Activated T-helper 1 cell treated with anti-CD3 and anti-CD28 coated beads, Interleukin-12 subunit alpha, Interleukin-12 subunit beta, Interleukin-2, Interleukin-4 antibody, amounts not matched to agents 30 ng/mL and 10 ng/mL and 1 ng/mL, durations not matched to agents 14 hours and 24 hours and 36 hours (primary cell): Measurements from ENCODE around the gene FANCI. TPM values are rescaled to one million over a fixed set of nuclear protein-coding genes. Genes with fewer than 3 reads are reported as not detected.
"Not testable (repeated sequence)": the region's sequence is repeated elsewhere in the genome, so short reads cannot be mapped to it uniquely, and the experiment has no call there.

Source experiments
- DNase-seq: peaks from one replicate; pipeline ENCODE4 v3.0.0; 2021; ENCODE audit warnings: low spot score
- H3K27ac Mint-ChIP-seq: one replicate; pipeline ENCODE4 v1.8.0; 2021; ENCODE audit warnings: mild to moderate bottlenecking, mixed read lengths
- H3K27me3 Mint-ChIP-seq: one replicate; pipeline ENCODE4 v1.8.0; 2022; ENCODE audit warnings: mild to moderate bottlenecking, moderate library complexity, mixed read lengths; ENCODE audit not compliant: insufficient read depth
- H3K36me3 Mint-ChIP-seq: one replicate; pipeline ENCODE4 v1.8.0; 2021; ENCODE audit warnings: low read depth, mixed read lengths
- H3K4me1 Mint-ChIP-seq: one replicate; pipeline ENCODE4 v1.8.0; 2021; ENCODE audit warnings: low read depth, mixed read lengths
- H3K4me3 Mint-ChIP-seq: one replicate; pipeline ENCODE4 v1.8.0; 2021; ENCODE audit warnings: mild to moderate bottlenecking, moderate library complexity, mixed read lengths
- H3K9me3 Mint-ChIP-seq: one replicate; pipeline ENCODE4 v1.8.0; 2021; ENCODE audit warnings: mixed read lengths
- intact Hi-C: fragments of 100-400 bp; cut with micrococcal nuclease; formaldehyde crosslinking; loops from one replicate; pipeline ENCODE4 v1.15.1; 2024
- total RNA-seq: library from RNA; stranded (reverse); gene quantifications from 2 replicates; pipeline ENCODE4 v1.2.3, GENCODE V29; 2022

Gene FANCI
- total RNA-seq, 1 donor from 2014 or later: 167 TPM

DNA sequence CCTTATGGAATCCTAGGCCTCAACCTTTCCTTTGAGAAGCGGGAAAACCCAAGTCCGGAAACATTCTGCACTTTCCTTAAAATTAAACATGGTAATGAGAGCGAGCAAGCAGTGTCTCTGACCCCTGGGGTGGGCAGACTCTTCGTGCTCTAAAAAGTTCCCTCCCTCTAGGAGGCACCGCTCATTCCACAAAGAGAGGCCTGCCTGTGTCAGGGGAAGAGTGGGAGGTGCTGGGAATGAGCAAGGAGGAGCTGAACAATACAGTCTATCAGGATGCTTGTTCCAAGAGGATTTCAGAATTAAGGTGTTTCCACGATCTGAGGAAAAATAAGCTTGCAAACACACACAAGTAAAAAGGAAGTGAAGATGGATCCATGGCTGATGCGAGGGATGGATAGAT, 16.4 kb upstream of the FANCI start:
- Mint-ChIP-seq H3K9me3 (no peaks in the 10 kb centered on the region), H3K36me3 (no peaks in the 10 kb centered on the region), H3K4me1 (no peaks in the 10 kb centered on the region), H3K27ac (no peak overlapping the region), H3K4me3 (no peak overlapping the region), H3K27me3 (peaks cover 18% of the 10 kb centered on the region)
- intact Hi-C loops: no loop called here
- DNase-seq: no peak

DNA sequence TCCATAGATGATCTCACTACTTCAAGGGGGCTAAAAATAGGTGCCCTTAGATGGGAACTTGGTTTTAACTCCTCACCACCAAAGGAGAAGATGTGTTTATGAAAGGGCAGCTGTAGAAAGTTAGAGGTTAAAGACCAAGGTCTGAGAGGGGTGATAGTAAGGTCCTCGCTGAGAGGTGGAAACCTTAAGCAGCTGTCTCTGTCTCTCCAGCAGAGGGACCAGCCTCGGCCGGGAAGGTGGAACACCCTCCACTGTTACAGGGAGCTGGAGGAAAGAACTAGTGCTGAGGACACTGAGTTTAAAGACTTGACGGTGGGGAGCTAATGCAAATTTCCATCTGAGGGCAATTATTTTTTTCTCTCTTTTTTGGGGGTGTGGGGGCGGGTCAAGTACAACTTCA, 13.5 kb upstream of the FANCI start:
- intact Hi-C loops: no loop called here
- H3K9me3 Mint-ChIP-seq: no peaks in the 10 kb centered on the region
- no peaks in the 10 kb centered on the region for H3K36me3 Mint-ChIP-seq
- no peak for DNase-seq
- H3K27ac Mint-ChIP-seq: no peak overlapping the region
- H3K4me1 Mint-ChIP-seq: no peaks in the 10 kb centered on the region
- peaks cover 22% of the 10 kb centered on the region for H3K27me3 Mint-ChIP-seq
- no peak overlapping the region for H3K4me3 Mint-ChIP-seq

DNA sequence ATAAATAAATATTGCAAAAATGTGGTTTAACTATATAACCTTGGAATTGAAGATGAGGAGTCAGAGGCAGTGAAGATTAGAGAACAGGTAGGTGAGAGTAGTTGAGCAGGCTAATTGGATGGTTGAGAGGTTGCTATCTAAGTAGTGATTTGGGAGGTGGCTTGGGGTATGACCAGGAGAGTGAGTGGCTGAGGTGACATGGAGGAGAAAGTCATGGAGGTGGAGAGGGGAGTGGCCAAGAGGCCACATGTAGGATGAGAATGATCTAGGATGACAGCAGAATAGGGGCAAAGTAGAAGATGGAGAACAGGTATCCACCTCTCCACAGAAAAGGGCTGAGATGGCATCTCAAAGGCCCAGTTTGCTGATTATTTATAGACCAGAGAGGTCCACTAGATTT, 11.9 kb upstream of the FANCI start:
- H3K4me1 Mint-ChIP-seq: no peaks in the 10 kb centered on the region
- no peak for DNase-seq
- peaks cover 32% of the 10 kb centered on the region for H3K27me3 Mint-ChIP-seq
- intact Hi-C loops: no loop called here
- H3K36me3 Mint-ChIP-seq: no peaks in the 10 kb centered on the region
- H3K27ac Mint-ChIP-seq: peak overlapping the region; percentile 1
- no peak overlapping the region for H3K4me3 Mint-ChIP-seq
- H3K9me3 Mint-ChIP-seq: no peaks in the 10 kb centered on the region

DNA sequence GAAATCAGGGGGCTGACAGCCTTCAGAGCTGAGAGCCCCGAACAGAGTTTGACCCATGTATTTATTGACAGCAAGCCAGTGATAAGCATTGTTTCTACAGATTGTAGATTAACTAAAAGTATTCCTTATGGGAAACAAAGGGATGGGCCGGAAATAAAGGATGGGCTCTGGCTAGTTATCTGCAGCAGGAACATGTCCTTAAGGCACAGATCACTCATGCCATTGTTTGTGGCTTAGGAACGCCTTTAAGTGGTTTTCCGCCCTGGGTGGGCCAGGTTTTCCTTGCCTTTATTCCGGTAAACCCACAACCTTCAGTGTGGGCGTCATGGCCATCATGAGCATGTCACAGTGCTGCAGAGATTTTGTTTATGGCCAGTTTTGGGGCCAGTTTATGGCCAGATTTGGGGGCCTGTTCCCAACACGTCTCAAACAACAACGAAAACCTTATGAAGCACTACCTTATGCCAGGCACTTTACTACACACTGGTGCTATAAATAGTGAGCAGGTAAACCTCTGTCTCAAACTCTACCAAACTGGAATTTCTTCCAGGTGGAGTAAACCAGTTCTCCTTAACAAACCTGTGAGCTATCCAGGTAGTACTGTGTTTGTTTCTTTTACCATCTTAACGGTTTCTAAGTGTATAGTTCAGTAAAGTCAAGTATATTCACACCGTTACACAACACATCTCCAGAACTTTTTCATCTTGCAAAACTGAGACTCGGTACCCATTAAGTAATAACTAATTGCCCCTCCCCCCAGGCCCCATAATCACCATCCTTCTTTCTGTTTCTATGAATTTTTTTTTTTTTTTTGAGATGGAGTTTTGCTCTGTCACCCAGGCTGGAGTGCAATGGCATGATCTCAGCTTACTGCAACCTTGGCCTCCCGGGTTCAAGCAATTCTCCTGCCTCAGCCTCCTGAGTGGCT, 3.6 kb upstream of the FANCI start:
- not testable (repeated sequence) for H3K36me3 Mint-ChIP-seq, H3K4me3 Mint-ChIP-seq
- intact Hi-C loops: loop anchor here (10.0 kb wide), 2 partner anchors 345 to 1475 kb away; partner anchors contain the start of genes BLM and HAPLN3

DNA sequence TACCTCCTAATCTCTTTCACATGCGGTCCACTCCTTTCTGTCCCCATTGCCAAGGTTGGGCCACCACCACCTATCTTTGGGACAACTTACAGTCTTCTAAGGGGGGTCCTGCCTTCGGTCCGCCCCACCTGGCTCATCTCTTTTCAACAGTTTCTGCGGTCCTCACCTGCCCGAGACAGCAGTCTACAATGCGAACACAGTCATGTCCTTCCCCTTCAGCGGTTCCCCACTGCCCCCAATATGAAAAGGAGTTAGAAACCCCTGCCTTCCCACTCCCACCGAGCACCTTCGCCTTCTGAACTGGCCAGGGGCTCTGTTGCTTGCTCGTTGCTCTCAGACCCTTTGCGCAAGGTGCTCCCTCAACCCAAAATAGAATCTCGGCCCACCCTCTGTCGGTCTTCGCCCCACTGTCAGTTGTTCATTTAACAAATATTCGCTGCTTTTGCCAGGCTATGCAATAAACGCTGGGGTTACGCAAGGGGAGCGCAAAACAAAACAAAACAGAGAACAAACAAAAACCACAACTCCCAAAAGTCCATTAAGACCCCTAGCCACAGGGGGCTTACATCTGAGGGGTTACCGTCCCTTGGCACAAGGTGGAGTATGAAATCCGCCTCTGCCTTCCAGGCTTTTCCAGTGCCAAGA, 611 bp upstream of the FANCI start:
- Mint-ChIP-seq H3K36me3 (peaks cover 26% of the 10 kb centered on the region), H3K27ac (peak overlapping the region; percentile 90), H3K4me1 (peaks cover 47% of the 10 kb centered on the region)

More for the DNA sequence above, 3.6 kb upstream of the FANCI start:
- peaks cover 20% of the 10 kb centered on the region for H3K4me1 Mint-ChIP-seq
- H3K27me3 Mint-ChIP-seq: peaks cover 22% of the 10 kb centered on the region
- not testable (repeated sequence) for H3K27ac Mint-ChIP-seq, H3K9me3 Mint-ChIP-seq, DNase-seq

DNA sequence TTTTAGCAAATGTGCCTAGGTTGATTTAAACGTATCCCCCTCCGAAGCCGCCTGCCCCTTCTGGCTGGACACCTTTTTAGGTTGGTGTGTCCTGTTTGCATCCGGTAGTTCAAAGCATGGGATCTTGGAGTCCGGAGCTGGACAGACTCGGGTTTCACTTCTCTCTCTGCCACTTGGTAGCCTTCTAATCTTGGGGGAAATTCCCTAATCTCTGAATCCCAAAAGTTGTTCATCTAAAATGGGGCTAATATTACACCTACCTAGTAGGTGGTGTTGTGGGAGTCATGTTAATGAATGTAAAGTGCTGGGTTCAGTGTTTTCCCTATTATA, 760 bp downstream of the FANCI start:
- H3K36me3 Mint-ChIP-seq: peaks cover 35% of the 10 kb centered on the region
- peaks cover 5% of the 10 kb centered on the region for H3K27me3 Mint-ChIP-seq
- H3K27ac Mint-ChIP-seq: peak overlapping the region; percentile 90
- peaks cover 2% of the 10 kb centered on the region for H3K9me3 Mint-ChIP-seq
- peak overlapping the region; percentile 96 for H3K4me3 Mint-ChIP-seq
- intact Hi-C loops: loop anchor here (1.0 to 10.0 kb wide), 6 partner anchors 56 to 1470 kb away; partner anchors contain the start of genes ABHD2, BLM, HAPLN3 and TICRR
- H3K4me1 Mint-ChIP-seq: peaks cover 56% of the 10 kb centered on the region
- no peak for DNase-seq

More for the DNA sequence above, 611 bp upstream of the FANCI start:
- intact Hi-C loops: loop anchor here (1.0 to 10.0 kb wide), 5 partner anchors 36 to 1472 kb away; partner anchors contain the start of genes BLM, HAPLN3, MFGE8 and POLG
- no peak for DNase-seq
- Mint-ChIP-seq H3K9me3 (no peaks in the 10 kb centered on the region), H3K27me3 (peaks cover 11% of the 10 kb centered on the region), H3K4me3 (peak overlapping the region; percentile 96)

DNA sequence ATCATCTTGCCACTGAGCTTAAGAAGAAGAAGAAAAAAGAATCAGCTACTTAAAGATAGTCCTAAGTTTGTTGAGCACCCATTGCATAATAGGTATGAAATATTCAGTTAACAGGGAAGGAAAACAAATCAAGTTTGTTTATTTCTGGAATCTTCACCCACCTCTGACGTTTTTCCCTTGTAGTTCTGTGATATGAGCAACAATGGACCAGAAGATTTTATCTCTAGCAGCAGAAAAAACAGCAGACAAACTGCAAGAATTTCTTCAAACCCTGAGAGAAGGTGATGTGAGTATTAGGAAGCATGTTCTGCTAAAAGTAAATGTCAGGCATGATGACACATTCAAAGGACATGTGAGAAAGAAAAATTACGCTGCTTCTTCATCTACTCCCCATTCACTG, 3.7 kb downstream of the FANCI start:
- DNase-seq: no peak
- Mint-ChIP-seq H3K4me1 (peaks cover 58% of the 10 kb centered on the region), H3K27ac (no peak overlapping the region), H3K4me3 (no peak overlapping the region), H3K27me3 (peaks cover 2% of the 10 kb centered on the region), H3K36me3 (peaks cover 53% of the 10 kb centered on the region), H3K9me3 (peaks cover 3% of the 10 kb centered on the region)
- intact Hi-C loops: loop anchor here (10.0 kb wide), 2 partner anchors 353 to 1467 kb away; partner anchors contain the start of genes BLM and HAPLN3

DNA sequence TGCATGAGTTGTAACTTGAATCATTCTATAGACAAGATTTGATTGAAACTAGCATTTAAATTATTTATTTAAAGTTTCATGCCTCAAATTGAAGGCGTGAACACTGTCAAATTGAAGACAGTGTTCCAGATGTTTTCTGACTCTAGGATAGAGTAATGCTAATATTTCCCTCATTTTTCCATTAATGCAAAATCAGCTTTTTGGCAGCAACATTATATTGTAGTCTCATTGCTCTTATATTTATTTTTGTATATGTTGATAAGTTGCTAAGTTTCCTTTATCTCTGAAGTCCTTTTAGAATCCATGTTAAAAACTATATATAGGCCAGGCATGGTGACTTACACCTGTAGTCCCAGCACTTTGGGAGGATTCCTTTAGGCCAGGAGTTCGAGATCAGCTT, 4.8 kb downstream of the FANCI start:
- intact Hi-C loops: loop anchor here (10.0 kb wide), 2 partner anchors 354 to 1466 kb away; partner anchors contain the start of genes BLM and HAPLN3
- H3K36me3 Mint-ChIP-seq: peaks cover 54% of the 10 kb centered on the region

DNA sequence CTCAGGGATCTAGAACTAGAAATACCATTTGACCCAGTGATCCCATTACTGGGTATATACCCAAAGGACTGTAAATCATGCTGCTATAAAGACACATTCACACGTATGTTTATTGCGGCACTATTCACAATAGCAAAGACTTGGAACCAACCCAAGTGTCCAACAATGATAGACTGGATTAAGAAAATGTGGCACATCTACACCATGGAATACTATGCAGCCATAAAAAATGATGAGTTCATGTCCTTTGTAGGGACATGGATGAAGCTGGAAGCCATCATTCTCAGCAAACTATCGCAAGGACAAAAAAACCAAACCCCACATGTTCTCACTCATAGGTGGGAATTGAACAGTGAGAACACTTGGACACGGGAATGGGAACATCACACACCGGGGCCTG, 6.4 kb downstream of the FANCI start:
- H3K9me3 Mint-ChIP-seq, intact Hi-C loops, DNase-seq, H3K4me3 Mint-ChIP-seq, H3K27me3 Mint-ChIP-seq, H3K27ac Mint-ChIP-seq: not testable (repeated sequence)
- H3K36me3 Mint-ChIP-seq: peaks cover 55% of the 10 kb centered on the region
- peaks cover 43% of the 10 kb centered on the region for H3K4me1 Mint-ChIP-seq

More for the DNA sequence above, 4.8 kb downstream of the FANCI start:
- peaks cover 48% of the 10 kb centered on the region for H3K4me1 Mint-ChIP-seq
- H3K9me3 Mint-ChIP-seq: peaks cover 3% of the 10 kb centered on the region
- DNase-seq: no peak
- no peak overlapping the region for H3K27ac Mint-ChIP-seq
- no peaks in the 10 kb centered on the region for H3K27me3 Mint-ChIP-seq
- no peak overlapping the region for H3K4me3 Mint-ChIP-seq

DNA sequence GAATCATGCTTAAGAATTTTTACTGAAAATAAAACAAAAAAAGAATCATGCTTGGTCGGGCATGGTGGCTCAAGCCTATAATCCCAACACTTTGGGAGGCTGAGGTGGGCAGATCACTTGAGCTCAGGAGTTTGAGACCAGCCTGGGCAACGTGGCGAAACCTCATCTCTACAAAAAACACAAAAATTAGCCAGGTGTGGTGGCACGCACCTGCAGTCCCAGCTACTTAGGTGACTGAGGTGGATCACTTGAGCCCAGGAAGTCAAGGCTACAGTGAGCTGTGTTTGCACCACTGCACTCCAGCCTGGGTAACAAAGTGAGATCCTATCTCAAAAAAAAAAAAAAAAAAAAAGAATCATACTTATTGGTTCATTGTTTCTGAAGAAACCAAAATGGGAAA, 33.5 kb downstream of the FANCI start:
- H3K4me3 Mint-ChIP-seq, H3K27me3 Mint-ChIP-seq, DNase-seq, H3K9me3 Mint-ChIP-seq, H3K27ac Mint-ChIP-seq, H3K4me1 Mint-ChIP-seq: not testable (repeated sequence)
- H3K36me3 Mint-ChIP-seq: peaks cover 19% of the 10 kb centered on the region
- intact Hi-C loops: loop anchor here (5.0 kb wide), 1 partner anchor 70 kb away; no protein-coding TSS in a partner anchor

DNA sequence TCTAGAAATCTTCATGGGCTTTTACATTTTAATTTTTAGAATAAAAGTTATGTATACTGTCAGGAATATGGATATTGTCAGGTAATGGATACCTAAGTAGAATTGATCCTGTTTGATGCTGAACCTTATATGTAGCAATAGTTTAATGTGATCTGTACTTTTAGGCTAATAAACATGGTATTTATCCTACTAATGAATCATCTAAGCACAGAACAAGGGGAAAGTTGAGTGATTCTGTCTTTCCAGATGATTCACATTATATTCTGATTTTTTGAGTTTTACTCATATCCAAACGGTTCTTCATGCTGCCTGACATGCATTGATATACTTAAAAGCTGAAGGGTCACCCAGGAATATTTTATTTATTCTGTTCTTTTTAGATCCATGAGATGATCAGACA, 34.5 kb downstream of the FANCI start:
- Mint-ChIP-seq H3K4me1 (peaks cover 4% of the 10 kb centered on the region), H3K27me3 (no peaks in the 10 kb centered on the region), H3K4me3 (no peak overlapping the region), H3K9me3 (no peaks in the 10 kb centered on the region), H3K27ac (no peak overlapping the region), H3K36me3 (peaks cover 26% of the 10 kb centered on the region)
- DNase-seq: no peak
- intact Hi-C loops: loop anchor here (5.0 kb wide), 1 partner anchor 71 kb away; no protein-coding TSS in a partner anchor

DNA sequence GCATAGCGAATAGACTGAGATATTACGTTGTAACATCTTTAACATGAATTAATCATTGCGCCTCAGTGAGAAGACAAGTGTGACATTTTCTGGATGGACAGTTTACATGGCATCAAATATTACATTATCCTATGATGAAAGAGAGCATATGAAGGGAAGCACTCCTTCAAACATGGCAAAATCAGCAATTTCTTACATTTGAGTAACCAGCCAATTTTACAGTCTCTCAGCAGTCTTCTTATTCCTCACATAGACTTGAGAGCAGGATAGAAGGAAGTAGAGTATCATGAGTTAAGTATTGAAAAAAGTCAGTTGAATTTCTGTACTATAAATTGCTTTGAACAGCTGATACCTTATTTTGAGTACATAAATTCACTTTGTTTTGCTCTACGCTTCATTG, 38.9 kb downstream of the FANCI start:
- Mint-ChIP-seq H3K27me3 (no peaks in the 10 kb centered on the region), H3K36me3 (peaks cover 43% of the 10 kb centered on the region), H3K4me3 (no peak overlapping the region), H3K27ac (no peak overlapping the region), H3K4me1 (peaks cover 9% of the 10 kb centered on the region), H3K9me3 (no peaks in the 10 kb centered on the region)
- intact Hi-C loops: no loop called here
- no peak for DNase-seq

DNA sequence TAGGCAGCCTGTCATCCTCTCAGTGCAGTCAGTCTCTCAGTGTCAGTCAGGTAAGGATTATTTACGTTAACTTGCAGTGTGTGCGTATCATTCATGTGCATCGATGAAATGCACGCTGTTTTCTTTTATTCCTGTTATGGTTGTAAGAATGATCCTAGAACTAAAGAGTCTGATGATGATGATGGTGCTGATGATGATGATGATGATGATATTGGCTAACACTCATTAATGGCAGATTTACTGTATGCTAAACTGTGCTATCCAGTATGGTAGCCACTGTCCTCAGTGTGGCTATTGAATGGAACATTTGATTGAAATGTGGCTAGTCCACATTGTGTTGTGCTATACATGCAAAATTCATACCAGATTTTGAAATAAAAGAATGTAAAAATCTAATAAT, 39.4 kb downstream of the FANCI start:
- no peak for DNase-seq
- no peaks in the 10 kb centered on the region for H3K9me3 Mint-ChIP-seq
- H3K4me3 Mint-ChIP-seq: no peak overlapping the region
- no peaks in the 10 kb centered on the region for H3K27me3 Mint-ChIP-seq
- intact Hi-C loops: no loop called here
- H3K4me1 Mint-ChIP-seq: peaks cover 9% of the 10 kb centered on the region
- peaks cover 44% of the 10 kb centered on the region for H3K36me3 Mint-ChIP-seq
- H3K27ac Mint-ChIP-seq: no peak overlapping the region
